WERI-Rb-1 (cell line): ENCODE results near the gene MLX.
A peak's percentile ranks its signal among the peaks of the same experiment; 100 is the strongest.
"Not testable (repeated sequence)": the region's sequence is repeated elsewhere in the genome, so short reads cannot be mapped to it uniquely, and the experiment has no call there.

Source experiments
- DNase-seq: peaks from one replicate; pipeline ENCODE4 v3.0.0-alpha.2; 2020
- H3K27ac ChIP-seq: fragments of 250-450 bp; sonication (Bioruptor Pico); 2 replicates; pipeline ENCODE4 v1.5.1; 2020; ENCODE audit warnings: mild to moderate bottlenecking, moderate library complexity
- H3K27me3 ChIP-seq: fragments of 250-450 bp; sonication (Bioruptor Pico); 2 replicates; pipeline ENCODE4 v1.5.1; 2021; ENCODE audit warnings: mild to moderate bottlenecking, low read depth, moderate library complexity; ENCODE audit not compliant: insufficient read depth, severe bottlenecking
- H3K36me3 ChIP-seq: fragments of 250-450 bp; sonication (Bioruptor Pico); 2 replicates; pipeline ENCODE4 v1.5.1; 2020; ENCODE audit warnings: mild to moderate bottlenecking, moderate library complexity
- H3K4me3 ChIP-seq: 2 replicates; pipeline ENCODE4 v1.5.1; 2011; ENCODE audit warnings: low read depth, mild to moderate bottlenecking, control low read depth, low read length
- H3K9me3 ChIP-seq: fragments of 250-450 bp; sonication (Bioruptor Pico); 2 replicates; pipeline ENCODE4 v1.5.1; 2021; ENCODE audit warnings: mild to moderate bottlenecking, moderate library complexity; ENCODE audit not compliant: severe bottlenecking
- TF ChIP-seq, protein P1 (sequence below): IDR thresholded peaks from 2 replicates; pipeline ENCODE4 v1.5.1; 2011; ENCODE audit warnings: low read depth, mild to moderate bottlenecking, control low read depth, inconsistent platforms, low read length

MLX gene

DNA sequence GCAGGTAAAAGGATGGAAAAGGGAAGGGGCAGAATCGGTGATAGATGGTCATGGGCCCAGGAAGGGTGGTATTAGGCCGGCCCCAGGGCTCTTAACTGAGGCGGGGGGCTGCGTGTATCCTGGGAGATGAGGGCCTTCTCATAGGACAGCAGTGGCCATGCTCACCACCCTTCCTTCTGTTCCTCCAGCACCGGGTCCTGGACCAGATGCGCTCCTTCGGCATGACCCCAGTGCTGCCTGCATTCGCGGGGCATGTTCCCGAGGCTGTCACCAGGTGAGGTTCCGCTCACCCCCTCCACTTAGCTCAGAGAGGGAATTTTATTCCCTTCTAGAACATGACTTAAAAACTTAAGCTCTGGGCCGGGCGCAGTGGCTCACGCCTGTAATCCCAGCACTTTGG lies 28.4 kb upstream of the MLX start:
- DNase-seq: no peak
- Histone ChIP-seq H3K27ac (peak overlapping the region; percentile 96), H3K9me3 (no peaks in the 10 kb centered on the region), H3K4me3 (no peak overlapping the region), H3K36me3 (peaks cover 49% of the 10 kb centered on the region), H3K27me3 (no peaks in the 10 kb centered on the region)
- TF ChIP-seq, protein P1, sequence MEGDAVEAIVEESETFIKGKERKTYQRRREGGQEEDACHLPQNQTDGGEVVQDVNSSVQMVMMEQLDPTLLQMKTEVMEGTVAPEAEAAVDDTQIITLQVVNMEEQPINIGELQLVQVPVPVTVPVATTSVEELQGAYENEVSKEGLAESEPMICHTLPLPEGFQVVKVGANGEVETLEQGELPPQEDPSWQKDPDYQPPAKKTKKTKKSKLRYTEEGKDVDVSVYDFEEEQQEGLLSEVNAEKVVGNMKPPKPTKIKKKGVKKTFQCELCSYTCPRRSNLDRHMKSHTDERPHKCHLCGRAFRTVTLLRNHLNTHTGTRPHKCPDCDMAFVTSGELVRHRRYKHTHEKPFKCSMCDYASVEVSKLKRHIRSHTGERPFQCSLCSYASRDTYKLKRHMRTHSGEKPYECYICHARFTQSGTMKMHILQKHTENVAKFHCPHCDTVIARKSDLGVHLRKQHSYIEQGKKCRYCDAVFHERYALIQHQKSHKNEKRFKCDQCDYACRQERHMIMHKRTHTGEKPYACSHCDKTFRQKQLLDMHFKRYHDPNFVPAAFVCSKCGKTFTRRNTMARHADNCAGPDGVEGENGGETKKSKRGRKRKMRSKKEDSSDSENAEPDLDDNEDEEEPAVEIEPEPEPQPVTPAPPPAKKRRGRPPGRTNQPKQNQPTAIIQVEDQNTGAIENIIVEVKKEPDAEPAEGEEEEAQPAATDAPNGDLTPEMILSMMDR: no peak

- H3K4me3 ChIP-seq, H3K27ac ChIP-seq: not testable (repeated sequence)
- peaks cover 66% of the 10 kb centered on the region for H3K36me3 ChIP-seq
Observed at GRCh38 chr17:42540558-42540957, 26.3 kb upstream of the MLX start.

GRCh38 chr17:42541041-42541833 lies 25.7 kb upstream of the MLX start:
- Histone ChIP-seq H3K27ac (no peak overlapping the region), H3K27me3 (no peaks in the 10 kb centered on the region), H3K9me3 (no peaks in the 10 kb centered on the region), H3K4me3 (no peak overlapping the region), H3K36me3 (peaks cover 66% of the 10 kb centered on the region)
- no peak for DNase-seq
- TF ChIP-seq, protein P1: no peak

More at GRCh38 chr17:42540558-42540957, 26.3 kb upstream of the MLX start:
- not testable (repeated sequence) for DNase-seq, H3K9me3 ChIP-seq, H3K27me3 ChIP-seq

- peaks cover 61% of the 10 kb centered on the region for H3K36me3 ChIP-seq
- no peaks in the 10 kb centered on the region for H3K9me3 ChIP-seq
- TF ChIP-seq, protein P1: no peak
- DNase-seq: no peak
- no peak overlapping the region for H3K4me3 ChIP-seq
- H3K27me3 ChIP-seq: no peaks in the 10 kb centered on the region
- H3K27ac ChIP-seq: no peak overlapping the region
Observed at GRCh38 chr17:42543190-42544079, 23.5 kb upstream of the MLX start.

DNA sequence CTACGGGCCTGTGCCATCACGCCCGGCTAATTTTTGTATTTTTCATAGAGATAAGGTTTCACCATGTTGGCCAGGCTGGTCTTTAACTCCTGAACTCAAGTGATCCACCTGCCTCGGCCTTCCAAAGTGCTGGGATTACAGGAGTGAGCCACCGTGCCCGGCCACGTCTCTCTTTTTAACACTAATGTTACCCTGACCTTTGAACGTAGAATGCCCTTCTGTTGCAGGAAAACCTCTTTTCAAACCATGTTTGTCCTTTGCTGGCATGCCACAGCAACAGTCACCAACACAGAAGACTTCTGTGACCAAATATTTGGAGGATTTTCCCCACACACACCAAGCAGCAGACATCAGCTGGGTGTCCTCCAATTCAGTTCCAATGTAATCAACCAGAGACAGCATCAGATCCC lies 22.0 kb upstream of the MLX start:
- H3K27me3 ChIP-seq: no peaks in the 10 kb centered on the region
- H3K9me3 ChIP-seq: no peaks in the 10 kb centered on the region
- H3K27ac ChIP-seq: no peak overlapping the region
- no peak overlapping the region for H3K4me3 ChIP-seq
- TF ChIP-seq, protein P1: no peak
- DNase-seq: no peak
- H3K36me3 ChIP-seq: peaks cover 47% of the 10 kb centered on the region

DNA sequence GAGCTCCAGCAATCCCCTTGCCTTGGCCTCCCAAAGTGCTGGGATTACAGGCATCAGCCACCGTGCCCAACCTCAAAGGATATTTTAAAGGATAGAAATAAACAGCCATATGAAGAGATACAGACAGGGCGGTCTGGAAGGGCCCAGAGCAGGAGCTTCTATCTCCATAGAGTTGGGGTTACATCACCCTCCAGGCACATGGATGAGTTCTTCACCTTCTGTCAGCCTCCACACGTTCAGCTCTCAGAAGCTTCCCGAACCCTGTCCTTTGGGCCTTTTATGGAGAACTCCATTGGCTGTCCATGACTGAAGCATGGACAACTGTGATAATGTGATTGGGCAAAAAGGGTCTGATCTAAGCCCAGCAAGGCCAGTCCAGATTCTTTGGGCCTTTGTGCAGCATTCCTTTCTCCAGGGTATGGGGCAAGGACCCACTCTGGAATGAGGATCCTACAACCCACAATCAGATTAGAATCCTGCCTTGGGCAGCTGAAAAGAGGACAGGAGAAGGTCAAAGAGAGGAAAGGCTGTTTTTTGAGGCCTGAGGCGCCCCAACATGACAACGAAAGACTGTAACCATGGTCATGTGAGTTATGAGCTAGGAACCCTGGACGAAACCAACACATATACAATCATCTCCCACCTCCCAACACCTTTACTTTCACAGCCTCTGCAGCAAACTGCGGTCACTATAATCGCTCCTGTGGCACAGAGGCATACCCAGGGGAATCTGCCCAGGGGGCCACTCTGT lies 21.0 kb upstream of the MLX start:
- not testable (repeated sequence) for DNase-seq, H3K27me3 ChIP-seq, H3K27ac ChIP-seq, H3K9me3 ChIP-seq, H3K4me3 ChIP-seq
- H3K36me3 ChIP-seq: peaks cover 43% of the 10 kb centered on the region
